Tibial nerve (tissue), 4 donors: ENCODE measurements around the gene C16orf96.

Experiments
- CTCF ChIP-seq, 5 experiments: fragments of 200-600 bp in 3 of 5; fragments of 450-650 bp in 2 of 5; sonication (generic) in 3 of 5; IDR thresholded peaks; one replicate each; pipeline ENCODE4 v1.5.1; 2016 to 2019; ENCODE audit warnings: antibody characterized with exemption in 5 of 5, mild to moderate bottlenecking in 3 of 5, moderate library complexity in 2 of 5
- EP300 ChIP-seq, 2 donors: sonication (generic); formaldehyde crosslinking; IDR thresholded peaks; one replicate each; pipeline ENCODE4 v1.6.1; 2017; ENCODE audit warnings: antibody characterized with exemption in 2 of 2, mild to moderate bottlenecking in 1 of 2

- TF ChIP-seq CTCF (IDR thresholded peaks at IDR 0.05): no peak
- no peak for TF ChIP-seq EP300 (IDR thresholded peaks at IDR 0.05)
Observed at GRCh38 chr16:4536391-4537106, 19.6 kb upstream of the C16orf96 start.
